GM23338 (cell line): ENCODE data around the gene SMIM33. TPM values are rescaled to one million over a fixed set of nuclear protein-coding genes. Genes with fewer than 3 reads are reported as not detected.

Source experiments
- ATAC-seq: fragments of 200-7000 bp; cut with Tn5 transposase; 3 replicates; pipeline ENCODE4 v1.9.1; 2020
- DNase-seq: peaks from one replicate; pipeline ENCODE4 v3.0.0-alpha.2; 2015; ENCODE audit warnings: low spot score
- H2AFZ ChIP-seq: fragments of 200-600 bp; sonication (generic); 2 replicates; pipeline ENCODE4 v1.8.0; 2016; ENCODE audit warnings: antibody characterized with exemption, mild to moderate bottlenecking, moderate library complexity
- H3F3A ChIP-seq: fragments of 200-600 bp; sonication (generic); replicated peaks from 2 replicates; pipeline ENCODE4 v1.8.0; 2017; ENCODE audit warnings: antibody characterized with exemption, mixed run types, low read depth
- H3K27ac ChIP-seq: fragments of 200-600 bp; sonication (generic); 2 replicates; pipeline ENCODE4 v1.6.1; 2016; ENCODE audit warnings: low read depth
- H3K27me3 ChIP-seq: fragments of 200-600 bp; sonication (generic); 2 replicates; pipeline ENCODE4 v1.8.0; 2016; ENCODE audit warnings: mild to moderate bottlenecking, mixed run types, moderate library complexity; ENCODE audit not compliant: insufficient read depth
- H3K36me3 ChIP-seq: fragments of 200-600 bp; sonication (generic); 2 replicates; pipeline ENCODE4 v1.8.0; 2016; ENCODE audit warnings: mild to moderate bottlenecking; ENCODE audit not compliant: insufficient read depth
- H3K4me1 ChIP-seq: fragments of 200-600 bp; sonication (generic); 2 replicates; pipeline ENCODE4 v1.8.0; 2016; ENCODE audit warnings: mild to moderate bottlenecking, moderate library complexity; ENCODE audit not compliant: insufficient read depth
- H3K4me2 ChIP-seq: fragments of 200-600 bp; sonication (generic); 2 replicates; pipeline ENCODE4 v1.7.1; 2017; ENCODE audit warnings: mixed run types
- H3K4me3 ChIP-seq: fragments of 200-600 bp; sonication (generic); 2 replicates; pipeline ENCODE4 v1.6.1; 2016; ENCODE audit warnings: mixed run types
- H3K79me2 ChIP-seq: fragments of 200-600 bp; sonication (generic); replicated peaks from 2 replicates; pipeline ENCODE4 v1.8.0; 2017; ENCODE audit warnings: mild to moderate bottlenecking; ENCODE audit not compliant: insufficient read depth
- H3K9me2 ChIP-seq: fragments of 200-600 bp; sonication (generic); 2 replicates; pipeline ENCODE4 v1.8.0; 2017; ENCODE audit not compliant: insufficient read depth
- H4K20me1 ChIP-seq: fragments of 200-600 bp; sonication (generic); replicated peaks from 2 replicates; pipeline ENCODE4 v1.8.0; 2017; ENCODE audit warnings: mild to moderate bottlenecking; ENCODE audit not compliant: insufficient read depth
- H3K27ac Mint-ChIP-seq: 2 replicates; pipeline ENCODE4 v1.8.0; 2020; ENCODE audit warnings: inconsistent platforms, mild to moderate bottlenecking, moderate library complexity, mixed read lengths
- H3K27me3 Mint-ChIP-seq: 3 replicates; pipeline ENCODE4 v1.8.0; 2022; ENCODE audit warnings: low read depth, mild to moderate bottlenecking, moderate library complexity, mixed read lengths, inconsistent platforms; ENCODE audit not compliant: insufficient read depth, poor library complexity
- H3K36me3 Mint-ChIP-seq: 3 replicates; pipeline ENCODE4 v1.8.0; 2021; ENCODE audit warnings: low read depth, mild to moderate bottlenecking, inconsistent platforms, moderate library complexity, mixed read lengths
- H3K4me1 Mint-ChIP-seq: 3 replicates; pipeline ENCODE4 v1.8.0; 2020; ENCODE audit warnings: mild to moderate bottlenecking, inconsistent platforms, mixed read lengths
- H3K4me3 Mint-ChIP-seq: 3 replicates; pipeline ENCODE4 v1.8.0; 2021; ENCODE audit warnings: moderate library complexity, mild to moderate bottlenecking, inconsistent platforms, mixed read lengths
- H3K9me3 Mint-ChIP-seq: 3 replicates; pipeline ENCODE4 v1.8.0; 2020; ENCODE audit warnings: moderate library complexity, mild to moderate bottlenecking, inconsistent platforms, mixed read lengths
- CREB1 ChIP-seq: fragments of 250-450 bp; sonication (Bioruptor Pico); IDR thresholded peaks from 2 replicates; pipeline ENCODE4 v1.5.0; 2020; ENCODE audit warnings: low read depth, mild to moderate bottlenecking, moderate library complexity
- EZH2 ChIP-seq: fragments of 200-600 bp; sonication (generic); IDR thresholded peaks from one replicate; pipeline ENCODE4 v1.8.0; 2017; ENCODE audit warnings: antibody characterized with exemption, mild to moderate bottlenecking, low read depth; ENCODE audit not compliant: unreplicated experiment
- EZH2phosphoT487 ChIP-seq: fragments of 200-600 bp; sonication (generic); IDR thresholded peaks from one replicate; pipeline ENCODE4 v1.8.1; 2018; ENCODE audit warnings: antibody characterized with exemption; ENCODE audit not compliant: unreplicated experiment
- JUNB ChIP-seq: IDR thresholded peaks from one replicate; pipeline ENCODE4 v1.6.1; 2016; ENCODE audit warnings: antibody characterized with exemption; ENCODE audit not compliant: unreplicated experiment
- NANOG ChIP-seq: IDR thresholded peaks from 2 replicates; pipeline ENCODE4 v1.6.1; 2016; ENCODE audit warnings: antibody characterized with exemption, borderline replicate concordance
- POLR2AphosphoS5 ChIP-seq: IDR thresholded peaks from 2 replicates; pipeline ENCODE4 v1.6.1; 2016; ENCODE audit warnings: antibody characterized with exemption, low read depth
- STAT1 ChIP-seq: IDR thresholded peaks from one replicate; pipeline ENCODE4 v1.6.1; 2016; ENCODE audit warnings: antibody characterized with exemption; ENCODE audit not compliant: unreplicated experiment
- ZNF114 ChIP-seq: fragments of 250-450 bp; sonication (Bioruptor Pico); IDR thresholded peaks from 2 replicates; pipeline ENCODE4 v1.5.0; 2020; ENCODE audit warnings: mild to moderate bottlenecking, moderate library complexity
- ZNF331 ChIP-seq: fragments of 250-450 bp; sonication (Bioruptor Pico); IDR thresholded peaks from 2 replicates; pipeline ENCODE4 v1.5.0; 2020; ENCODE audit warnings: low read depth, mild to moderate bottlenecking, moderate library complexity
- polyA plus RNA-seq: library from polyadenylated mRNA; unstranded; fragments of >200 nt; fragmentation: Nextera tagmentation; extraction: Ambion mirVana; gene quantifications from 2 replicates; pipeline ENCODE4 v1.2.1, GENCODE V29; 2016
- total RNA-seq: library from RNA; depleted of rRNA; stranded (reverse); fragments of >200 nt; shearing (Covaris generic); gene quantifications from 2 replicates; pipeline ENCODE4 v1.2.3, GENCODE V29; 2014
- TF ChIP-seq, protein P1 (sequence below): IDR thresholded peaks from 2 replicates; pipeline ENCODE4 v1.6.1; 2016; ENCODE audit warnings: antibody characterized with exemption
- TF ChIP-seq, protein P2 (sequence below), 2 experiments: fragments of 200-600 bp in 1 of 2; sonication (generic) in 1 of 2; conservative IDR thresholded peaks; 2 replicates each; pipeline versions ENCODE4 v1.5.1 to v1.6.1; 2016 to 2017; ENCODE audit warnings: antibody characterized with exemption in 2 of 2, low read depth in 2 of 2, mild to moderate bottlenecking in 2 of 2, moderate library complexity in 1 of 2
- TF ChIP-seq, protein P3 (sequence below): fragments of 250-450 bp; sonication (Bioruptor Pico); IDR thresholded peaks from 2 replicates; pipeline ENCODE4 v1.5.0; 2020; ENCODE audit warnings: mild to moderate bottlenecking, moderate library complexity

Gene SMIM33
- total and polyA plus RNA-seq, 2 experiments from 2014 or later: not detected

DNA sequence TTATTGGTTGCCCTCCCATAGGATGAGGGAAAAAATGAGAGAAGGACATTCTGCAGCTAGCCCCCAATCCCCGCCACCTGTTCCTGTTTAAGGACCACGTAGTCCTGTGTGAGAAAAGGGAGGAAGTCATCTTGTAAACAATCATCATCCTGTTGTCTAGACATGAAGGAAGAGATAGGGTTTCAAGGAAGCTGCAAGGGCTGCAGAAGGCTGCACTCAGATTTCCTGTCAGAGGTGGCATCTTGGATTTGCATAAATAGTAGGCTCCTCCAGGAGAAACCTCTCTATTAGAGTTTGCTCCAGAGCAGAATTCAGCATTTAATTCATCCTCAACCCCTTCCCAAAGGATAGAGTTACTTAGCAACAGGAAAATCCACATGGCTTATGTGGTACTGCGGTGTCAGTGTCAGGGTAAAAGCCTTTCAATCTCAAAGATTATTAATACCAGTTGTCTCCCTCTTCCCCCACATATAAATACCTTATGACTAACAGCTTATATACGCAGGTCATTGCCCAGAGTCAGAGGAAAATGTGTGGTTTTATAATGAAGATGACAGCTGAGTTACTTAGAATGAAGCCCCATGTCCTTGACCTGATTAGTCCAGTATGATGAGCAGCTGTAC, 26.9 kb upstream of the SMIM33 start:
- Mint-ChIP-seq H3K36me3 (no peaks in the 10 kb centered on the region), H3K4me1 (peaks cover 13% of the 10 kb centered on the region), H3K9me3 (no peaks in the 10 kb centered on the region), H3K27me3 (peaks cover 10% of the 10 kb centered on the region), H3K4me3 (no peak overlapping the region), H3K27ac (no peak overlapping the region)
- TF ChIP-seq, protein P1, sequence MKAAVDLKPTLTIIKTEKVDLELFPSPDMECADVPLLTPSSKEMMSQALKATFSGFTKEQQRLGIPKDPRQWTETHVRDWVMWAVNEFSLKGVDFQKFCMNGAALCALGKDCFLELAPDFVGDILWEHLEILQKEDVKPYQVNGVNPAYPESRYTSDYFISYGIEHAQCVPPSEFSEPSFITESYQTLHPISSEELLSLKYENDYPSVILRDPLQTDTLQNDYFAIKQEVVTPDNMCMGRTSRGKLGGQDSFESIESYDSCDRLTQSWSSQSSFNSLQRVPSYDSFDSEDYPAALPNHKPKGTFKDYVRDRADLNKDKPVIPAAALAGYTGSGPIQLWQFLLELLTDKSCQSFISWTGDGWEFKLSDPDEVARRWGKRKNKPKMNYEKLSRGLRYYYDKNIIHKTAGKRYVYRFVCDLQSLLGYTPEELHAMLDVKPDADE: no peak
- TF ChIP-seq ZNF331 (CRISPR knock-in tag) (no peak), EZH2phosphoT487 (no peak), STAT1 (no peak), EZH2 (no peak), NANOG (no peak), POLR2AphosphoS5 (no peak), JUNB (no peak), CREB1 (CRISPR knock-in tag) (no peak), ZNF114 (no peak)
- TF ChIP-seq, protein P2, sequence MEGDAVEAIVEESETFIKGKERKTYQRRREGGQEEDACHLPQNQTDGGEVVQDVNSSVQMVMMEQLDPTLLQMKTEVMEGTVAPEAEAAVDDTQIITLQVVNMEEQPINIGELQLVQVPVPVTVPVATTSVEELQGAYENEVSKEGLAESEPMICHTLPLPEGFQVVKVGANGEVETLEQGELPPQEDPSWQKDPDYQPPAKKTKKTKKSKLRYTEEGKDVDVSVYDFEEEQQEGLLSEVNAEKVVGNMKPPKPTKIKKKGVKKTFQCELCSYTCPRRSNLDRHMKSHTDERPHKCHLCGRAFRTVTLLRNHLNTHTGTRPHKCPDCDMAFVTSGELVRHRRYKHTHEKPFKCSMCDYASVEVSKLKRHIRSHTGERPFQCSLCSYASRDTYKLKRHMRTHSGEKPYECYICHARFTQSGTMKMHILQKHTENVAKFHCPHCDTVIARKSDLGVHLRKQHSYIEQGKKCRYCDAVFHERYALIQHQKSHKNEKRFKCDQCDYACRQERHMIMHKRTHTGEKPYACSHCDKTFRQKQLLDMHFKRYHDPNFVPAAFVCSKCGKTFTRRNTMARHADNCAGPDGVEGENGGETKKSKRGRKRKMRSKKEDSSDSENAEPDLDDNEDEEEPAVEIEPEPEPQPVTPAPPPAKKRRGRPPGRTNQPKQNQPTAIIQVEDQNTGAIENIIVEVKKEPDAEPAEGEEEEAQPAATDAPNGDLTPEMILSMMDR (conservative IDR thresholded peaks at IDR 0.05; ENCODE audit: low read depth in 2 of 2): no peak
- TF ChIP-seq, protein P3, sequence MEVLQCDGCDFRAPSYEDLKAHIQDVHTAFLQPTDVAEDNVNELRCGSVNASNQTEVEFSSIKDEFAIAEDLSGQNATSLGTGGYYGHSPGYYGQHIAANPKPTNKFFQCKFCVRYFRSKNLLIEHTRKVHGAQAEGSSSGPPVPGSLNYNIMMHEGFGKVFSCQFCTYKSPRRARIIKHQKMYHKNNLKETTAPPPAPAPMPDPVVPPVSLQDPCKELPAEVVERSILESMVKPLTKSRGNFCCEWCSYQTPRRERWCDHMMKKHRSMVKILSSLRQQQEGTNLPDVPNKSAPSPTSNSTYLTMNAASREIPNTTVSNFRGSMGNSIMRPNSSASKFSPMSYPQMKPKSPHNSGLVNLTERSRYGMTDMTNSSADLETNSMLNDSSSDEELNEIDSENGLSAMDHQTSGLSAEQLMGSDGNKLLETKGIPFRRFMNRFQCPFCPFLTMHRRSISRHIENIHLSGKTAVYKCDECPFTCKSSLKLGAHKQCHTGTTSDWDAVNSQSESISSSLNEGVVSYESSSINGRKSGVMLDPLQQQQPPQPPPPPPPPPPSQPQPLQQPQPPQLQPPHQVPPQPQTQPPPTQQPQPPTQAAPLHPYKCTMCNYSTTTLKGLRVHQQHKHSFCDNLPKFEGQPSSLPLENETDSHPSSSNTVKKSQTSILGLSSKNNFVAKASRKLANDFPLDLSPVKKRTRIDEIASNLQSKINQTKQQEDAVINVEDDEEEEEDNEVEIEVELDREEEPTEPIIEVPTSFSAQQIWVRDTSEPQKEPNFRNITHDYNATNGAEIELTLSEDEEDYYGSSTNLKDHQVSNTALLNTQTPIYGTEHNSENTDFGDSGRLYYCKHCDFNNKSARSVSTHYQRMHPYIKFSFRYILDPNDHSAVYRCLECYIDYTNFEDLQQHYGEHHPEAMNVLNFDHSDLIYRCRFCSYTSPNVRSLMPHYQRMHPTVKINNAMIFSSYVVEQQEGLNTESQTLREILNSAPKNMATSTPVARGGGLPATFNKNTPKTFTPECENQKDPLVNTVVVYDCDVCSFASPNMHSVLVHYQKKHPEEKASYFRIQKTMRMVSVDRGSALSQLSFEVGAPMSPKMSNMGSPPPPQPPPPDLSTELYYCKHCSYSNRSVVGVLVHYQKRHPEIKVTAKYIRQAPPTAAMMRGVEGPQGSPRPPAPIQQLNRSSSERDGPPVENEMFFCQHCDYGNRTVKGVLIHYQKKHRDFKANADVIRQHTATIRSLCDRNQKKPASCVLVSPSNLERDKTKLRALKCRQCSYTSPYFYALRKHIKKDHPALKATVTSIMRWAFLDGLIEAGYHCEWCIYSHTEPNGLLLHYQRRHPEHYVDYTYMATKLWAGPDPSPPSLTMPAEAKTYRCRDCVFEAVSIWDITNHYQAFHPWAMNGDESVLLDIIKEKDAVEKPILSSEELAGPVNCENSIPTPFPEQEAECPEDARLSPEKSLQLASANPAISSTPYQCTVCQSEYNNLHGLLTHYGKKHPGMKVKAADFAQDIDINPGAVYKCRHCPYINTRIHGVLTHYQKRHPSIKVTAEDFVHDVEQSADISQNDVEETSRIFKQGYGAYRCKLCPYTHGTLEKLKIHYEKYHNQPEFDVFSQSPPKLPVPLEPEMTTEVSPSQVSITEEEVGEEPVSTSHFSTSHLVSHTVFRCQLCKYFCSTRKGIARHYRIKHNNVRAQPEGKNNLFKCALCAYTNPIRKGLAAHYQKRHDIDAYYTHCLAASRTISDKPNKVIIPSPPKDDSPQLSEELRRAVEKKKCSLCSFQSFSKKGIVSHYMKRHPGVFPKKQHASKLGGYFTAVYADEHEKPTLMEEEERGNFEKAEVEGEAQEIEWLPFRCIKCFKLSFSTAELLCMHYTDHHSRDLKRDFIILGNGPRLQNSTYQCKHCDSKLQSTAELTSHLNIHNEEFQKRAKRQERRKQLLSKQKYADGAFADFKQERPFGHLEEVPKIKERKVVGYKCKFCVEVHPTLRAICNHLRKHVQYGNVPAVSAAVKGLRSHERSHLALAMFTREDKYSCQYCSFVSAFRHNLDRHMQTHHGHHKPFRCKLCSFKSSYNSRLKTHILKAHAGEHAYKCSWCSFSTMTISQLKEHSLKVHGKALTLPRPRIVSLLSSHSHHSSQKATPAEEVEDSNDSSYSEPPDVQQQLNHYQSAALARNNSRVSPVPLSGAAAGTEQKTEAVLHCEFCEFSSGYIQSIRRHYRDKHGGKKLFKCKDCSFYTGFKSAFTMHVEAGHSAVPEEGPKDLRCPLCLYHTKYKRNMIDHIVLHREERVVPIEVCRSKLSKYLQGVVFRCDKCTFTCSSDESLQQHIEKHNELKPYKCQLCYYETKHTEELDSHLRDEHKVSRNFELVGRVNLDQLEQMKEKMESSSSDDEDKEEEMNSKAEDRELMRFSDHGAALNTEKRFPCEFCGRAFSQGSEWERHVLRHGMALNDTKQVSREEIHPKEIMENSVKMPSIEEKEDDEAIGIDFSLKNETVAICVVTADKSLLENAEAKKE (CRISPR knock-in tag): no peak
- no peak overlapping the region for H3K4me3 ChIP-seq
- H3K36me3 ChIP-seq: no peaks in the 10 kb centered on the region
- H2AFZ ChIP-seq: 0 out of 2 replicates have a peak overlapping the region, but pooled peaks have one; percentile 43
- no peak overlapping the region for H3K4me2 ChIP-seq
- no peak overlapping the region for H3K27ac ChIP-seq
- peaks cover 10% of the 10 kb centered on the region; the same call in 1 of the 2 replicates for H3K4me1 ChIP-seq
- H3K9me2 ChIP-seq: no peaks in the 10 kb centered on the region
- no peaks in the 10 kb centered on the region for H4K20me1 ChIP-seq
- no peaks in the 10 kb centered on the region for H3K27me3 ChIP-seq
- ATAC-seq (no peak), DNase-seq (no peak)
- H3F3A ChIP-seq: no peaks in the 10 kb centered on the region
- no peaks in the 10 kb centered on the region for H3K79me2 ChIP-seq
